GM12878 (cell line): Measurements from ENCODE around the gene AP5Z1.

Experiments used
- CHD2 ChIP-seq: IDR thresholded peaks from 2 replicates; pipeline ENCODE4 v1.6.1; 2011; ENCODE audit warnings: low read depth, low read length, improper control_type of control experiment, borderline replicate concordance
- CREB1 ChIP-seq: IDR thresholded peaks from 2 replicates; pipeline ENCODE4 v1.6.1; 2012; ENCODE audit warnings: low read depth, mild to moderate bottlenecking, inconsistent platforms
- CTCF ChIP-seq, 3 experiments: IDR thresholded peaks in 2 of 3; conservative IDR thresholded peaks in 1 of 3; 2 replicates each; pipeline ENCODE4 v1.5.1; 2011; ENCODE audit warnings: low read depth in 3 of 3, low read length in 3 of 3, mild to moderate bottlenecking in 3 of 3, control low read depth in 2 of 3, moderate library complexity in 2 of 3, inconsistent platforms in 1 of 3, mixed read lengths in 1 of 3; ENCODE audit not compliant: control insufficient read depth in 2 of 3, insufficient read depth in 1 of 3; ENCODE audit errors: extremely low read depth in 1 of 3
- EP300 ChIP-seq, 2 experiments: fragments of 150-350 bp in 1 of 2; IDR thresholded peaks; 2 replicates each; pipeline ENCODE4 v1.6.1; 2011 to 2012; ENCODE audit warnings: low read depth in 2 of 2, low read length in 2 of 2, borderline replicate concordance in 1 of 2, improper control_type of control experiment in 1 of 2, inconsistent platforms in 1 of 2; ENCODE audit not compliant: control insufficient read depth in 1 of 2
- EZH2 ChIP-seq: IDR thresholded peaks from 2 replicates; pipeline ENCODE4 v1.6.1; 2012; ENCODE audit warnings: low read depth, mild to moderate bottlenecking, control low read depth, inconsistent platforms, low read length, borderline replicate concordance; ENCODE audit not compliant: control insufficient read depth
- MTA2 ChIP-seq: fragments of 450-650 bp; IDR thresholded peaks from 2 replicates; pipeline ENCODE4 v1.6.1; 2016; ENCODE audit warnings: low read depth, mild to moderate bottlenecking, moderate library complexity
- MYB ChIP-seq: fragments of 150-350 bp; IDR thresholded peaks from 2 replicates; pipeline ENCODE4 v1.6.1; 2014; ENCODE audit warnings: mild to moderate bottlenecking, low read depth, low read length, borderline replicate concordance
- MYC ChIP-seq: IDR thresholded peaks from 2 replicates; pipeline ENCODE4 v1.6.1; 2011; ENCODE audit warnings: mild to moderate bottlenecking, low read length, moderate library complexity, inconsistent platforms; ENCODE audit not compliant: insufficient read depth, insufficient replicate concordance, insufficient read length, severe bottlenecking
- NR2C2 ChIP-seq: IDR thresholded peaks from 2 replicates; pipeline ENCODE4 v1.6.1; 2011; ENCODE audit warnings: borderline replicate concordance, low read depth; ENCODE audit not compliant: control insufficient read depth, insufficient read length
- POLR2A ChIP-seq: IDR thresholded peaks from 2 replicates; pipeline ENCODE4 v1.6.1; 2011; ENCODE audit warnings: low read depth, mild to moderate bottlenecking, low read length
- POLR2AphosphoS5 ChIP-seq: IDR thresholded peaks from 2 replicates; pipeline ENCODE4 v1.6.1; 2011; ENCODE audit warnings: mild to moderate bottlenecking, low read length, inconsistent platforms
- RAD21 ChIP-seq: IDR thresholded peaks from 2 replicates; pipeline ENCODE4 v1.6.1; 2011; ENCODE audit warnings: mild to moderate bottlenecking, low read depth, low read length, moderate library complexity; ENCODE audit not compliant: insufficient read depth
- SMAD1 ChIP-seq: fragments of 450-650 bp; IDR thresholded peaks from 2 replicates; pipeline ENCODE4 v1.6.1; 2018; ENCODE audit warnings: mild to moderate bottlenecking, low read depth; ENCODE audit not compliant: partially characterized antibody
- YY1 ChIP-seq: IDR thresholded peaks from 2 replicates; pipeline ENCODE4 v1.6.1; 2011; ENCODE audit warnings: low read depth, mild to moderate bottlenecking, low read length

- TF ChIP-seq YY1 (no peak), CREB1 (no peak), EP300 (IDR thresholded peaks at IDR 0.05; ENCODE audit: borderline replicate concordance in 1 of 2, control insufficient read depth in 1 of 2, low read depth in 2 of 2, low read length in 2 of 2) (no peak), NR2C2 (no peak), POLR2AphosphoS5 (no peak), MYB (no peak), POLR2A (no peak), CTCF (IDR thresholded peaks at IDR 0.05 in 2 of 3, conservative IDR thresholded peaks at IDR 0.05 in 1 of 3; ENCODE audit: control insufficient read depth in 2 of 3, extremely low read depth in 1 of 3, insufficient read depth in 1 of 3, low read depth in 3 of 3, low read length in 3 of 3) (no peak), MYC (no peak), MTA2 (no peak), SMAD1 (no peak), CHD2 (no peak), RAD21 (no peak), EZH2 (no peak)
Observed at GRCh38 chr7:4730276-4730675, 45.1 kb upstream of the AP5Z1 start.
